Ureter (tissue), 1 donor: ENCODE results near the gene BTC. TPM values are rescaled to one million over a fixed set of nuclear protein-coding genes. Genes with fewer than 3 reads are reported as not detected.
A peak's percentile ranks its signal among the peaks of the same experiment; 100 is the strongest.
"Not testable (repeated sequence)": the region's sequence is repeated elsewhere in the genome, so short reads cannot be mapped to it uniquely, and the experiment has no call there.

Source experiments
- DNase-seq: peaks from one replicate; pipeline ENCODE4 v3.0.0-alpha.2; 2020; ENCODE audit warnings: low spot score
- total RNA-seq: library from RNA; stranded (reverse); gene quantifications from one replicate; pipeline ENCODE4 v1.2.4, GENCODE V29; 2023
- donor health status: DM: yes; HTN: yes; CAD: no.

The BTC gene
- 8.3 TPM for total RNA-seq

- DNase-seq, result peak; percentile 83
Observed at GRCh38 chr4:74794382-74795010, at the start of gene BTC. Gene BTC (minus strand): TSS chr4:74794523. CDS start chr4:74794325, 198 bp downstream.

- DNase-seq, result no peak
Observed at GRCh38 chr4:74840936-74841509, 46.7 kb upstream of the BTC start.

- no peak for DNase-seq
Observed at GRCh38 chr4:74838746-74839370, 44.5 kb upstream of the BTC start.

- DNase-seq, result no peak
Observed at GRCh38 chr4:74830928-74831327, 36.6 kb upstream of the BTC start.

GRCh38 chr4:74823194-74823593 is 28.9 kb upstream of the BTC start:
- DNase-seq, result no peak

- no peak for DNase-seq
Observed at GRCh38 chr4:74822603-74823002, 28.3 kb upstream of the BTC start.

- DNase-seq, result no peak
Observed at GRCh38 chr4:74821541-74821940, 27.2 kb upstream of the BTC start.

GRCh38 chr4:74814052-74814451 is 19.7 kb upstream of the BTC start:
- DNase-seq, result no peak

GRCh38 chr4:74812056-74812455 is 17.7 kb upstream of the BTC start:
- DNase-seq, result not testable (repeated sequence)

- no peak for DNase-seq
Observed at GRCh38 chr4:74805601-74806000, 11.3 kb upstream of the BTC start.

GRCh38 chr4:74800310-74800709 is 6.0 kb upstream of the BTC start:
- no peak for DNase-seq

GRCh38 chr4:74796631-74797030 is 2.3 kb upstream of the BTC start:
- DNase-seq, result no peak

GRCh38 chr4:74793757-74794381 is 454 bp downstream of the BTC start:
- DNase-seq, result peak; percentile 64

- no peak for DNase-seq
Observed at GRCh38 chr4:74790652-74791051, 3.7 kb downstream of the BTC start.

- no peak for DNase-seq
Observed at GRCh38 chr4:74789518-74789917, 4.8 kb downstream of the BTC start.

GRCh38 chr4:74777531-74777930 is 16.8 kb downstream of the BTC start:
- no peak for DNase-seq

GRCh38 chr4:74772783-74773182 is 21.5 kb downstream of the BTC start:
- no peak for DNase-seq

GRCh38 chr4:74772106-74772505 is 22.2 kb downstream of the BTC start:
- DNase-seq, result no peak

GRCh38 chr4:74770226-74770910 is 24.0 kb downstream of the BTC start:
- no peak for DNase-seq

GRCh38 chr4:74768857-74769525 is 25.3 kb downstream of the BTC start:
- no peak for DNase-seq

- DNase-seq, result no peak
Observed at GRCh38 chr4:74764119-74764518, 30.2 kb downstream of the BTC start.
